A549 (cell line): ENCODE measurements around the gene SLF2. TPM values are rescaled to one million over a fixed set of nuclear protein-coding genes. Genes with fewer than 3 reads are reported as not detected.

Experiments
- ATAC-seq, 2 experiments: fragments of 200-7000 bp in 1 of 2; fragments of >200 bp in 1 of 2; cut with Nextera tagmentation in 1 of 2; cut with Tn5 transposase in 1 of 2; 3 replicates each; pipeline versions ENCODE4 v1.8.0 to v1.9.1; 2018 to 2020; ENCODE audit warnings: mild to moderate bottlenecking in 1 of 2, moderate library complexity in 1 of 2
- CTCF ChIA-PET: fragments of 300-600 bp; sonication (Branson Sonifier 250); formaldehyde crosslinking; extraction: SDS; loops from one replicate; lab custom pipeline; 2021; ENCODE audit warnings: antibody characterized with exemption, inconsistent platforms; lab: Yijun Ruan, JAX
- POLR2A ChIA-PET: fragments of 350-600 bp; formaldehyde crosslinking; extraction: SDS; loops from one replicate; lab custom pipeline; 2021; ENCODE audit warnings: antibody characterized with exemption, inconsistent platforms; lab: Yijun Ruan, JAX
- DNase-seq, 2 experiments: peaks; one replicate each; pipeline versions ENCODE4 v3.0.0 to v3.0.0-alpha.2; 2011 to 2016; ENCODE audit warnings: low read depth in 1 of 2, low spot score in 1 of 2
- FAIRE-seq: peaks from 2 replicates; lab custom pipeline; 2011; peaks lifted over from hg19 to GRCh38; lab: Jason Lieb, UNC
- H3K27ac ChIP-seq, 2 experiments: fragments of >200 bp; sonication (Bioruptor Twin); formaldehyde crosslinking; 3 replicates each; pipeline ENCODE4 v1.5.1; 2016 to 2017
- H3K4me1 ChIP-seq: fragments of >200 bp; sonication (Bioruptor Twin); formaldehyde crosslinking; 3 replicates; pipeline ENCODE4 v1.6.1; 2016
- H3K4me2 ChIP-seq: fragments of >200 bp; sonication (Bioruptor Twin); formaldehyde crosslinking; 3 replicates; pipeline ENCODE4 v1.6.1; 2016
- H3K4me3 ChIP-seq: fragments of >200 bp; sonication (Bioruptor Twin); formaldehyde crosslinking; 3 replicates; pipeline ENCODE4 v1.5.1; 2016
- H3K9me3 ChIP-seq: fragments of >200 bp; sonication (Bioruptor Twin); formaldehyde crosslinking; 3 replicates; pipeline ENCODE4 v1.6.1; 2016
- CHD2 ChIP-seq: fragments of 150-350 bp; IDR thresholded peaks from 2 replicates; pipeline ENCODE4 v1.6.1; 2014; ENCODE audit warnings: low read length; ENCODE audit not compliant: partially characterized antibody
- CHD4 ChIP-seq: fragments of 200-600 bp; sonication (generic); IDR thresholded peaks from 2 replicates; pipeline ENCODE4 v1.6.1; 2016; ENCODE audit warnings: antibody characterized with exemption, mild to moderate bottlenecking, borderline replicate concordance
- EHMT2 ChIP-seq: fragments of 200-600 bp; sonication (generic); IDR thresholded peaks from 2 replicates; pipeline ENCODE4 v1.6.1; 2016; ENCODE audit warnings: antibody characterized with exemption, low read depth, mild to moderate bottlenecking, moderate library complexity
- EP300 ChIP-seq, 2 experiments: fragments of >200 bp; sonication (Bioruptor Twin); formaldehyde crosslinking; IDR thresholded peaks; 2 replicates in 1 of 2; 3 replicates in 1 of 2; pipeline ENCODE4 v1.6.1; 2016 to 2017
- ESRRA ChIP-seq: fragments of 150-350 bp; IDR thresholded peaks from 2 replicates; pipeline ENCODE4 v1.6.1; 2014; ENCODE audit warnings: mild to moderate bottlenecking, low read length, borderline replicate concordance
- FOSL2 ChIP-seq, 2 experiments: fragments of 450-650 bp in 1 of 2; fragments of >200 bp in 1 of 2; sonication (Bioruptor Twin) in 1 of 2; formaldehyde crosslinking; IDR thresholded peaks; 2 replicates each; pipeline versions ENCODE4 v1.5.0 to v1.6.1; 2016 to 2020; ENCODE audit warnings: mild to moderate bottlenecking in 1 of 2, moderate library complexity in 1 of 2
- GATA3 ChIP-seq: IDR thresholded peaks from 2 replicates; pipeline ENCODE4 v1.6.1; 2012; ENCODE audit warnings: borderline replicate concordance
- HEYL ChIP-seq: fragments of 250-450 bp; sonication (Bioruptor Pico); IDR thresholded peaks from 2 replicates; pipeline ENCODE4 v1.8.0; 2021; ENCODE audit warnings: mild to moderate bottlenecking, moderate library complexity
- HOXB13 ChIP-seq: fragments of 250-450 bp; sonication (Bioruptor Pico); IDR thresholded peaks from 2 replicates; pipeline ENCODE4 v1.5.0; 2020; ENCODE audit warnings: low read depth, mild to moderate bottlenecking, moderate library complexity
- MAZ ChIP-seq: fragments of 150-350 bp; IDR thresholded peaks from 2 replicates; pipeline ENCODE4 v1.6.1; 2014; ENCODE audit warnings: antibody characterized with exemption, low read depth, low read length, borderline replicate concordance
- MYC ChIP-seq: IDR thresholded peaks from 2 replicates; pipeline ENCODE4 v1.6.1; 2012; ENCODE audit warnings: mild to moderate bottlenecking, inconsistent platforms, low read length, improper control_type of control experiment, borderline replicate concordance
- NFE2L2 ChIP-seq: fragments of 150-350 bp; conservative IDR thresholded peaks from 2 replicates; pipeline ENCODE4 v1.6.1; 2014; ENCODE audit warnings: low read length
- NPAS2 ChIP-seq: fragments of 250-450 bp; sonication (Bioruptor Pico); IDR thresholded peaks from 2 replicates; pipeline ENCODE4 v1.8.0; 2022; ENCODE audit warnings: mild to moderate bottlenecking, moderate library complexity, borderline replicate concordance
- RARB ChIP-seq: fragments of 250-450 bp; sonication (Bioruptor Pico); IDR thresholded peaks from 2 replicates; pipeline ENCODE4 v1.8.0; 2021; ENCODE audit warnings: mild to moderate bottlenecking, moderate library complexity
- RCOR1 ChIP-seq: fragments of 150-350 bp; IDR thresholded peaks from 2 replicates; pipeline ENCODE4 v1.6.1; 2014; ENCODE audit warnings: antibody characterized with exemption, low read length, low read depth
- RFX5 ChIP-seq: fragments of 450-650 bp; IDR thresholded peaks from 2 replicates; pipeline ENCODE4 v1.7.1; 2014; ENCODE audit warnings: antibody characterized with exemption, mild to moderate bottlenecking, moderate library complexity
- SMC3 ChIP-seq: fragments of >200 bp; sonication (Bioruptor Twin); formaldehyde crosslinking; IDR thresholded peaks from 3 replicates; pipeline ENCODE4 v1.6.1; 2018; ENCODE audit warnings: inconsistent platforms
- SREBF2 ChIP-seq: fragments of 450-650 bp; IDR thresholded peaks from 2 replicates; pipeline ENCODE4 v1.6.1; 2014; ENCODE audit warnings: mild to moderate bottlenecking, moderate library complexity
- ZC3H11A ChIP-seq: fragments of 450-650 bp; IDR thresholded peaks from 2 replicates; pipeline ENCODE4 v1.6.1; 2014; ENCODE audit warnings: antibody characterized with exemption, mild to moderate bottlenecking
- ZFP36 ChIP-seq: fragments of 450-650 bp; IDR thresholded peaks from 2 replicates; pipeline ENCODE4 v1.6.1; 2014; ENCODE audit warnings: borderline replicate concordance; ENCODE audit not compliant: partially characterized antibody
- ZSCAN20 ChIP-seq: fragments of 250-450 bp; sonication (Bioruptor Pico); IDR thresholded peaks from 2 replicates; pipeline ENCODE4 v1.8.0; 2022; ENCODE audit warnings: mild to moderate bottlenecking, moderate library complexity
- WGBS: methylation state at CpG from one replicate; pipeline ENCODE4 v1.1.6; 2017; ENCODE audit errors: missing lambda C conversion rate; 5-methylcytosine and 5-hydroxymethylcytosine counted together
- polyA plus RNA-seq, 4 experiments: library from polyadenylated mRNA; depleted of rRNA in 3 of 4; stranded (reverse); fragments of >200 nt; fragmentation: RNase III in 1 of 4; extraction: RNeasy Plus Mini Kit Qiagen cat#74134 plus additional on column Dnase treatment in 1 of 4; gene quantifications; 2 replicates in 3 of 4; 3 replicates in 1 of 4; pipeline ENCODE4 v1.2.3, GENCODE V29; 2011 to 2017
- TF ChIP-seq, protein P1 (sequence below): fragments of 250-450 bp; sonication (Bioruptor Pico); IDR thresholded peaks from 2 replicates; pipeline ENCODE4 v1.5.0; 2020; ENCODE audit warnings: low read depth, mild to moderate bottlenecking, moderate library complexity
- TF ChIP-seq, protein P2 (sequence below): fragments of 250-450 bp; sonication (Bioruptor Pico); IDR thresholded peaks from 2 replicates; pipeline ENCODE4 v1.5.0; 2021; ENCODE audit warnings: mild to moderate bottlenecking, moderate library complexity, borderline replicate concordance
- TF ChIP-seq, protein P3 (sequence below): fragments of 150-350 bp; IDR thresholded peaks from 2 replicates; pipeline ENCODE4 v1.6.1; 2014; ENCODE audit warnings: low read depth, mild to moderate bottlenecking, low read length

Gene SLF2
- polyA plus RNA-seq, 2 of the 4 experiments (the other 2 are of a cell fraction), result 13.0 to 16.6 TPM

DNA sequence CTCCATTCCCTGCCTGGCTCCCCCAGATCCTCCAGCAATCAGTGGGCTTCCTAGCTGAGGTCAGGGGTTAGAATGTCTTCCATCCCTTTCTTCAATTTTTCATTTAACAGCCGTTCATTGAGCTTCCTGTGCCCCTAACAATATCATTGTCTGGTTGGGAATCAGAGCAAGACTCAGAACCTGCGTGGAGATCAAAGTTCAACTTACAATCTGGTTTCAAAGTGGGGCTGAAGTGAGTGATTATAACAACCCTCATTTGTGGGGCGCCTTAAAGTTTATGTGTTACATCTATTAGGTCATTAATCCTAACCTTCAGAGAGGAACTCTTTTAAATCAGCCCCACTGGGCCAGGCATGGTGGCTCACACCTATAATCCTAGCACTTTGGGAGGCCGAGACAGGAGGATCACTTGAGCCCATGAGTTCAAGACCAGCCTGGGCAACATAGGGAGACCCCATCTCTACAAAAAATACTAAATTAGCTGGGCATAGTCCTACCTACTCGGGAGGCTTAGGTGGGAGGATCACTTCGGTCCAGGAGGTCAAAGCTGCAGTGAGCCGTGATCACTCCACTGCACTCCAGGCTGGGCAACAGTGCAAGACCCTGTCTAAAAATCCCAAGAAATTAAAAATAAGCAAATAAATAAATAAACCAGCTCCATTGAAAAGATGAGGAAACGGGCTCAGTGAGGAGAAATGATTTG, 45.4 kb upstream of the SLF2 start:
- Histone ChIP-seq H3K9me3 (no peaks in the 10 kb centered on the region), H3K4me2 (no peak overlapping the region), H3K4me1 (peaks cover under 1% of the 10 kb centered on the region; the same call in 2 of the 3 replicates), H3K27ac (no peak overlapping the region), H3K4me3 (no peak overlapping the region)
- no peak for DNase-seq
- POLR2A ChIA-PET, result no interaction called here
- no peak for ATAC-seq
- FAIRE-seq, result no peak
- CTCF ChIA-PET, result interaction anchor here (1.1 to 6.2 kb wide), 6 partner anchors 10 to 306 kb away, joined by 3 to 34 read pairs (median 5); no protein-coding TSS in a partner anchor
- 60% methylated on average over 7 of the region's 8 CpGs for WGBS
- no peak for TF ChIP-seq ZC3H11A
- no peak for TF ChIP-seq MYC
- TF ChIP-seq HEYL (CRISPR knock-in tag), result no peak
- no peak for TF ChIP-seq SREBF2
- no peak for TF ChIP-seq RARB
- TF ChIP-seq, protein P1, sequence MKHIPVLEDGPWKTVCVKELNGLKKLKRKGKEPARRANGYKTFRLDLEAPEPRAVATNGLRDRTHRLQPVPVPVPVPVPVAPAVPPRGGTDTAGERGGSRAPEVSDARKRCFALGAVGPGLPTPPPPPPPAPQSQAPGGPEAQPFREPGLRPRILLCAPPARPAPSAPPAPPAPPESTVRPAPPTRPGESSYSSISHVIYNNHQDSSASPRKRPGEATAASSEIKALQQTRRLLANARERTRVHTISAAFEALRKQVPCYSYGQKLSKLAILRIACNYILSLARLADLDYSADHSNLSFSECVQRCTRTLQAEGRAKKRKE, result no peak
- TF ChIP-seq GATA3, result no peak
- TF ChIP-seq, protein P2, sequence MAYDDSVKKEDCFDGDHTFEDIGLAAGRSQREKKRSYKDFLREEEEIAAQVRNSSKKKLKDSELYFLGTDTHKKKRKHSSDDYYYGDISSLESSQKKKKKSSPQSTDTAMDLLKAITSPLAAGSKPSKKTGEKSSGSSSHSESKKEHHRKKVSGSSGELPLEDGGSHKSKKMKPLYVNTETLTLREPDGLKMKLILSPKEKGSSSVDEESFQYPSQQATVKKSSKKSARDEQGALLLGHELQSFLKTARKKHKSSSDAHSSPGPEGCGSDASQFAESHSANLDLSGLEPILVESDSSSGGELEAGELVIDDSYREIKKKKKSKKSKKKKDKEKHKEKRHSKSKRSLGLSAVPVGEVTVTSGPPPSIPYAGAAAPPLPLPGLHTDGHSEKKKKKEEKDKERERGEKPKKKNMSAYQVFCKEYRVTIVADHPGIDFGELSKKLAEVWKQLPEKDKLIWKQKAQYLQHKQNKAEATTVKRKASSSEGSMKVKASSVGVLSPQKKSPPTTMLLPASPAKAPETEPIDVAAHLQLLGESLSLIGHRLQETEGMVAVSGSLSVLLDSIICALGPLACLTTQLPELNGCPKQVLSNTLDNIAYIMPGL (CRISPR knock-in tag), result no peak
- TF ChIP-seq ZFP36, result no peak
- no peak for TF ChIP-seq FOSL2 (IDR thresholded peaks at IDR 0.05)
- no peak for TF ChIP-seq FOSL2 (CRISPR knock-in tag; IDR thresholded peaks at IDR 0.05)
- TF ChIP-seq NFE2L2, result no peak
- TF ChIP-seq ESRRA, result no peak
- no peak for TF ChIP-seq RFX5

DNA sequence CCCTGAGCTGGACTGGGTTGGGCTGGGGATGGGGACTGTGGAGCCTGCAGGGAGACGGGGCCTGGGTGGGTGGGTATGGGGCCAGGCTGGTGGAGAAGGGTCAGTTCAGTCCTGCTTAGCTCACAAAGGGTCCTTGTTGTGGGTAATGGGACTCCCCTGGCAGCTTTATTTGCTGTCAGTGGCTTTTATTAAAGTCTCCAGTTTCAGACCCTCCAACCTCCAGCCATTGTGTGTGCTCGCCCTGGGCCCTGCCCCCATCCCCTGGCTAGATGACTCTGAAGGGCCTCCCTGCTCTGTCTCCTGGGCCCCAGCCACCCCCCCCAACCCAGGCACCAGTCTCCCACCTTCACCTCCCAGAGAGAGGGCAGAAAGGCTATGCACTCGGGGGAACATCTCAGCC, 44.4 kb upstream of the SLF2 start:
- ATAC-seq, result no peak
- Histone ChIP-seq H3K4me2 (no peak overlapping the region), H3K9me3 (no peaks in the 10 kb centered on the region), H3K27ac (no peak overlapping the region), H3K4me1 (peaks cover 7% of the 10 kb centered on the region; the same call in 2 of the 3 replicates), H3K4me3 (no peak overlapping the region)
- DNase-seq, result no peak
- ChIA-PET POLR2A (no interaction called here), CTCF (interaction anchor here (1.2 to 6.2 kb wide), 5 partner anchors 10 to 307 kb away, joined by 3 to 34 read pairs (median 5); no protein-coding TSS in a partner anchor)
- FAIRE-seq, result no peak
- TF ChIP-seq HOXB13 (CRISPR knock-in tag) (no peak), FOSL2 (IDR thresholded peaks at IDR 0.05) (no peak), FOSL2 (CRISPR knock-in tag; IDR thresholded peaks at IDR 0.05) (no peak), MYC (no peak), CHD2 (no peak), EHMT2 (no peak), ZSCAN20 (CRISPR knock-in tag) (no peak), NPAS2 (CRISPR knock-in tag) (no peak), RCOR1 (no peak), SMC3 (no peak), EP300 (IDR thresholded peaks at IDR 0.05) (no peak), MAZ (no peak), CHD4 (no peak), RARB (no peak)
- TF ChIP-seq, protein P3, sequence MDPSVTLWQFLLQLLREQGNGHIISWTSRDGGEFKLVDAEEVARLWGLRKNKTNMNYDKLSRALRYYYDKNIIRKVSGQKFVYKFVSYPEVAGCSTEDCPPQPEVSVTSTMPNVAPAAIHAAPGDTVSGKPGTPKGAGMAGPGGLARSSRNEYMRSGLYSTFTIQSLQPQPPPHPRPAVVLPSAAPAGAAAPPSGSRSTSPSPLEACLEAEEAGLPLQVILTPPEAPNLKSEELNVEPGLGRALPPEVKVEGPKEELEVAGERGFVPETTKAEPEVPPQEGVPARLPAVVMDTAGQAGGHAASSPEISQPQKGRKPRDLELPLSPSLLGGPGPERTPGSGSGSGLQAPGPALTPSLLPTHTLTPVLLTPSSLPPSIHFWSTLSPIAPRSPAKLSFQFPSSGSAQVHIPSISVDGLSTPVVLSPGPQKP, result no peak
- WGBS, result 47% methylated on average over 2 of the region's 3 CpGs
